B cell (primary cell): ENCODE results near the gene DCUN1D3.

Source experiments
- EZH2 ChIP-seq: IDR thresholded peaks from 2 replicates; pipeline ENCODE4 v1.6.1; 2012; ENCODE audit warnings: borderline replicate concordance, low read depth, mild to moderate bottlenecking, moderate library complexity, low read length; ENCODE audit not compliant: insufficient read depth, poor library complexity, severe bottlenecking
- TF ChIP-seq, protein P1 (sequence below): fragments of 200-600 bp; IDR thresholded peaks from one replicate; pipeline ENCODE4 v1.8.0; 2022; ENCODE audit warnings: antibody characterized with exemption, mild to moderate bottlenecking

DNA sequence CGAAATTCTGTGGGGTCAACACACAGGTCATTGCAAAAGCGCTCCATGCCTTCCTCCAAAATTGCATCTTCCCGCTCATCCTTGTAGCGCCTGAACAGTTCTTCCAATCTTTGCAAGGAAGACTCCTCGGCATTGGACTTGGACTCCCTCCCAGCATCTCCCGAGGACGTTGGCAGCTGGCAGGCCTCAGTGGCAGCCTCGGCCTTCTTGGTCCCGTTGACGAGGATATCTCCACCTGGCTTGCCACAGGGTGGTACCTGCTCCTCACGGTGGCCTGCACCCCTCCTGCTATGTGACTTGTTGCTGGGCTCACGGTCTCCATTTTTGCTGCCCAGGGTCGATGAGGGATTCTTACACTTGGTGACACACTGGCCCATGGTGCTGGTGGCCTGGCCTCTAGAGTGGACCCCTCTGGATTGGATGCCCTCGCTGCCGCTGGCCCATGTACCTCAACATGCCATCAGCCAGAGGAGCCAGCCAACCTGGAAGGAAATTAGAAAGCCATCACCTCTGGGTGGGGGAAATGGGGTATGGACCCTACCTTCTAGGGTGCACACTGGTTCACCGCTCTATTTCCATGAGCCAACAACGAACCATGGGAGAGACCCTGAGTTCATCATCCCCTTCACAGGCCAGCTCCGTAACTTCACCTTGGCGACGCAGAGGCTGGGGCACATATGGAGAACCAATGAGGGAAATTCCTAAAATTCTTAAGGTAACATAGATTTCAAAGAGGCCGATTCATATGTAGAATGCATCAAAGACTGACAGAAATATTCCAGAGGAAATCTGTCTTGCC, 37.8 kb downstream of the DCUN1D3 start:
- TF ChIP-seq, protein P1, sequence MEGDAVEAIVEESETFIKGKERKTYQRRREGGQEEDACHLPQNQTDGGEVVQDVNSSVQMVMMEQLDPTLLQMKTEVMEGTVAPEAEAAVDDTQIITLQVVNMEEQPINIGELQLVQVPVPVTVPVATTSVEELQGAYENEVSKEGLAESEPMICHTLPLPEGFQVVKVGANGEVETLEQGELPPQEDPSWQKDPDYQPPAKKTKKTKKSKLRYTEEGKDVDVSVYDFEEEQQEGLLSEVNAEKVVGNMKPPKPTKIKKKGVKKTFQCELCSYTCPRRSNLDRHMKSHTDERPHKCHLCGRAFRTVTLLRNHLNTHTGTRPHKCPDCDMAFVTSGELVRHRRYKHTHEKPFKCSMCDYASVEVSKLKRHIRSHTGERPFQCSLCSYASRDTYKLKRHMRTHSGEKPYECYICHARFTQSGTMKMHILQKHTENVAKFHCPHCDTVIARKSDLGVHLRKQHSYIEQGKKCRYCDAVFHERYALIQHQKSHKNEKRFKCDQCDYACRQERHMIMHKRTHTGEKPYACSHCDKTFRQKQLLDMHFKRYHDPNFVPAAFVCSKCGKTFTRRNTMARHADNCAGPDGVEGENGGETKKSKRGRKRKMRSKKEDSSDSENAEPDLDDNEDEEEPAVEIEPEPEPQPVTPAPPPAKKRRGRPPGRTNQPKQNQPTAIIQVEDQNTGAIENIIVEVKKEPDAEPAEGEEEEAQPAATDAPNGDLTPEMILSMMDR, result no peak
- no peak for TF ChIP-seq EZH2
